Erythroblast (primary cell): ENCODE data around the gene ACOX1.

Experiments
- DNase-seq, 2 experiments: peaks; one replicate each; lab custom pipeline; 2025; lab: John Stamatoyannopoulos, UW
- GATA1 ChIP-seq: IDR thresholded peaks from 2 replicates; pipeline ENCODE4 v1.6.1; 2011; ENCODE audit warnings: low read depth, mild to moderate bottlenecking, control low read depth, low read length, moderate library complexity
- POLR2A ChIP-seq: IDR thresholded peaks from 2 replicates; pipeline ENCODE4 v1.6.1; 2011; ENCODE audit warnings: mild to moderate bottlenecking, low read length

The ACOX1 gene

GRCh38 chr17:76014925-76015261 is 35.9 kb upstream of the ACOX1 start:
- no peak for TF ChIP-seq GATA1
- TF ChIP-seq POLR2A: no peak
- DNase-seq: no peak

DNA sequence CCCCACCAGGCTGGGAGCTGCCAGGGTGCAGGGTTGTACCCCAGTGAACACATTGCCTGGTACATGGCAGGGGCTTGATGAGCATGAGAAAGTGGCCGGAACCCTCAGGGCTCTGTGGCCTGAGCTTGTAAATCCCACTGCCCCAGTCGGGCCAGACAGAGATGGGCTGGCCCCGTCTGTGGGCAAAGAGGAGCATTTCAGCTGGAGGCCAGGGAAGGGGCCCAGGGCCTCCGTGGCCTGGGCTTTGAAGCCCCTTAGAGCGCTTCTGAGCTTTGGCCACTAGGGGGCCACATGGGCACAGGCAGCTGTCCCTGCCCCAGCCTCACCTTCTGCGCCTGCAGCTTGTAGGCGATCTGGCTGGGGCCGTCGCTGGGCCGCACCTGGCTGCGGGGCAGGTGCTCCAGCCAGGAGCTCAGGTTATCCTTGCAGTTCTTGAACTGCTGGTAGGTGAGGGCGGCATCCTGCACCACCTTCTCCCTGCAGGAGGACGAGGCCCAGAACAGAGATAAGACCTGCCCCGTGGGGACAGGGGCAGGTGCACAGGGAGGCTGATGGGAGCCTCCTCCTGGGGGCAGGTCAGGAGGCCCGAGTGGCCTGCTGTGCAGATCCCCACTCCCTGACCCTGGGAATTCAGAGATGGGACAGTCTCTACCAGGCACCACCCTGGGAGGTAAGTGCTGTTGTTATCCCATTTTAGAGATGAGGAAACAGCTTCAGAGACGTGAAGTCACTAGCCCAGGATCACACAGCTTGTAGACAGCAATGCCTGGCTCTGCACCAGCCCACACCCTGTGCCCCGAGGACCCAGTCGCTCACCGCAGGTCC is 35.3 kb upstream of the ACOX1 start:
- TF ChIP-seq POLR2A (no peak), GATA1 (no peak)
- peak; percentile 78 to 88 for DNase-seq

- no peak for TF ChIP-seq GATA1
- TF ChIP-seq POLR2A: no peak
- no peak for DNase-seq
Measured at GRCh38 chr17:76013377-76013932, 34.5 kb upstream of the ACOX1 start.

DNA sequence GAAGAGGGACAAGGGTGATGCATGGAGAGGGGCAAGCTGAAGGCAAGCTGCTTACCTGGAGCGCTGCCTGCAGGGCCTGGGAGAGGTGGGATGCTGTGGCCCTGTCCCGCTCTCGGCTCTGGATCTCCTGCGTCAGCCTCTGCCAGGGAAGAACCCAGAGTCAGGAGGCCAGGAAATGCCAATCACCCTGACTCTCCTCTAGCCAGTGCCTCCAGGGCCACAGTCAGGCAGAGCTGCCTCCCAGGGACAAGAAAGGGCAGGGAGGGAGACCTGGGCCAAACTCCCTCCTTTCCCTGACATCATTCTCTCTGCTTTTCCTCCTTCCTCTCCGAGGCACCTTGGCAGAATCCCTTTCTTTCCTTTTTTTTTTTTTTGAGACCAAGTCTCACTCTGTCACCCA is 33.0 kb upstream of the ACOX1 start:
- no peak for DNase-seq
- TF ChIP-seq POLR2A (no peak), GATA1 (no peak)

DNA sequence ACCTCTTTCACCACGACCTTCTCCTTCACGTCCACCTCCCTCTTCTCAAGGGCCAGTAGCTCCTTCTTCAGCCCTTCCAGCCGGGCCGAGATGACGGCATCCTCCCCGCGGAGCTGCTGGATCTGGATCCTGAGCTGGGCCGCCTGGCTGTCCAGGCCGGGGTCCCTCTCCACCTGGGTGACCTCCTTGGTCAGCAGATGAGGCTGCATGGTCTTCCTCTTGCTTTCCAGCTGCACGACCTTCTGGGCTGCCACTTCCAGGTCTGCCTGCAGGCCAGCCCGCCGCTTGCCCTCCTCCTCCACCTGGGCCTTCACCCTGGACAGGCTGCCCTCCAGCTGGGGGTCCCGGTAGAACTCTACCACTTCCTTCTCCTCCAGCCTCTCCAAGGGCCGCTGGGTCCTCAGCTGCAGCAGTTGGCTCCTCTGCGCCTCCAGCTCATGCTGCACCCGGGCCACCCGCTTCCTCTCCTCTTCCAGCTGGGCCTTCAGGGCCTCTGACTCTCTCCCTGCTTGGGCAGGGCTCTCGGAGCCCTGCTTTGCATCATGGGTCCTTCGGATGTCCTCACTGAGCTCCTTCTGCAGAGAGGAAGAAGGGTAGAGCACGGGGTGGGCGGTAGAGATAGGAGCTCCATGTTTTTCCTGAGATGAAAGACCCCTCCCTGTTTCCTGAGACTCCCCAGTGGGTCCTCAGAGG is 31.1 kb upstream of the ACOX1 start:
- TF ChIP-seq GATA1 (no peak), POLR2A (no peak)
- no peak for DNase-seq

DNA sequence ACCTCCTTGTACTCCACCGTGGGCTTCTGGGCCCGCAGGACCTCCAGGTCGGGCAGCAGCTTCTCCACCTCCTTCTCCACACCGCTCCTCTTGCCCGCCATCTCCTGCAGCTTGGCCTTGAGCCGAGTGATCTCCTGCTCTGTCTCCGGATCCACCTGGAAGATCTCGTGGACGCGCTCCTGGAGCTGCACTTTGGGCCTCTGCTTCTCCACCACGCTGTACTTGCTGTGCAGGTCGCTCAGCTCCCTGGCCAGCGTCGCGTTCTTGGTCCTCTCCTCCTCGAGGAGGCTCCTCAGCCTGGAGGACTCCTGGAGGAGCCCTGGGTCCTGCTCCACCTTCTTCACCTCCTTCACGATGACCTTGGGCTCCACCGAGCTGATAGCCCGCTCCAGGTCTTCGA is 30.5 kb upstream of the ACOX1 start:
- DNase-seq: no peak
- no peak for TF ChIP-seq GATA1
- no peak for TF ChIP-seq POLR2A

DNA sequence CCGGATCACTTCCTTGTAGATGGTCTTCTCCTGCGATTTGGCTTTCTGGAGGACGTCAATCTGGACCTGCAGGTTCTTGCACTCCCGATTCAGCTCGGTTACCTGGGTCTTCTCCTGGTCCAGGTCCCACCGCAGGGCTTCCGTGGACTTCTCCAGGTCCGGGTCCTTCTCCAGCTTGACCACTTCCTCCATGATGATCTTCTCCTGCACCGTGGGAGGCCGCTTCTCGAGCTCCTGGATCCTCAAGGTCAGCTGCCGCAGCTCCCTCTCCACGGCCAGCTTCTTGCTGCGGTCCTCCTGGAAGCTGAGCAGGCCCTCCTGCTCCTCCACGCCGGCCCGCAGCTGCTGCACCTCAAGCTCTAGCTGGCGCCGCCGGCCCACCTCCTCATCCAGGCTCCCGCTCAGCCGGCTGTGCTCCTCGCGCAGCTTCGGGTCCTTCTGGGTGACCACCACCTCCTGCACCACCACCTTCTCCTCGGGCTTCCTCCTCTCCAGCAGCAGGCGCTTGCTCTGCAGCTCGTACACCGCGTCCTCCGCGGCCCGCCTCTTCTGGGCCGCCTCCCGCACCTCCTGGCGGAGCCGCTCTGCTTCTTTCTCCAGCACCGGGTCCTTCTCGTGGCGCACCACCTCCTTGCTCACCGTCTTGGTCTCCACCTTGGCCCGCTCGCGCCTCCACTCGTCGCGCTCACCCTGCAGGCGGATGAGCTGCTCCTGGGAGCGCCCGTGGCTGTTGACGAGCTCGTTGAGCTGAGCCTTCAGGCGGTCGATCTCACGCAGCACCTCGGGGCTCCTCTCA is 29.9 kb upstream of the ACOX1 start:
- DNase-seq: no peak
- TF ChIP-seq POLR2A (no peak), GATA1 (no peak)

DNA sequence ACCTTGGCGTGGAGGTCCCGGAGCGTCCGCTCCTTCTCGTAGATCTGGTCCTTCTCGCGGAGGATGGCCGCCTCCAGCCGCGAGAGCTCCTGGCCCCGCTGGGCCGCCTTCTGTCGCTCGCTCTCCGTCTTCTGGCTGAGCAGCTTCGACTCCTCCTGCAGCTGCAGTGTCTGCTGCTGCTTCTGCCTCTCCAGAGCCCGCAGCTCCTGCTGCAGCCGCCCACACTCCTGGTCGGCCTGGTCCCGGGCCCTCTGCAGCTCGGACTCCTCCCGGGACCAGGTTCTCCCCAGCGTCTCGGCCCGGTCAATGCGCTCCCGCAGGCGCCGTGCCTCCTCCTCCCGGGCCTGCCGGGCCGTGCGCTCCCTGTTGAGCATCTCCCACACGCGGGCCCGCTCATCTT is 29.2 kb upstream of the ACOX1 start:
- DNase-seq: no peak
- TF ChIP-seq POLR2A (no peak), GATA1 (no peak)

DNA sequence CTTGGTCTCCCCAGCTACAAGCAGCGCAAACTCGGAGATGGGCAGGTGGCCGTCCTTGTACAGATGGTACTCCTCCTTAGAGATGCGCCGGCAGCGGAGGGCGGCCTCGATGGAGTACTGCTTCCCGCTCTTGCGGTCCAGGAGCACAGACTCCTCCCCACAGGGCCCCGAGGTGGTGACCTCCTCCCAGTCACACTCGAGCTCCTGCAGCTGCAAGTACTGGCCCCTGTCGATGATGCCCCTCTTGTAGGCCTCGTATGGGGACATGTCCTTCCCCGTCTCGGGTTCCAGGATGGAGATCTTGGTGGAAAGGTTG is 28.8 kb upstream of the ACOX1 start:
- DNase-seq: no peak
- TF ChIP-seq GATA1 (no peak), POLR2A (no peak)

GRCh38 chr17:76007131-76007849 is 28.3 kb upstream of the ACOX1 start:
- no peak for TF ChIP-seq GATA1
- TF ChIP-seq POLR2A: no peak
- DNase-seq: no peak

DNA sequence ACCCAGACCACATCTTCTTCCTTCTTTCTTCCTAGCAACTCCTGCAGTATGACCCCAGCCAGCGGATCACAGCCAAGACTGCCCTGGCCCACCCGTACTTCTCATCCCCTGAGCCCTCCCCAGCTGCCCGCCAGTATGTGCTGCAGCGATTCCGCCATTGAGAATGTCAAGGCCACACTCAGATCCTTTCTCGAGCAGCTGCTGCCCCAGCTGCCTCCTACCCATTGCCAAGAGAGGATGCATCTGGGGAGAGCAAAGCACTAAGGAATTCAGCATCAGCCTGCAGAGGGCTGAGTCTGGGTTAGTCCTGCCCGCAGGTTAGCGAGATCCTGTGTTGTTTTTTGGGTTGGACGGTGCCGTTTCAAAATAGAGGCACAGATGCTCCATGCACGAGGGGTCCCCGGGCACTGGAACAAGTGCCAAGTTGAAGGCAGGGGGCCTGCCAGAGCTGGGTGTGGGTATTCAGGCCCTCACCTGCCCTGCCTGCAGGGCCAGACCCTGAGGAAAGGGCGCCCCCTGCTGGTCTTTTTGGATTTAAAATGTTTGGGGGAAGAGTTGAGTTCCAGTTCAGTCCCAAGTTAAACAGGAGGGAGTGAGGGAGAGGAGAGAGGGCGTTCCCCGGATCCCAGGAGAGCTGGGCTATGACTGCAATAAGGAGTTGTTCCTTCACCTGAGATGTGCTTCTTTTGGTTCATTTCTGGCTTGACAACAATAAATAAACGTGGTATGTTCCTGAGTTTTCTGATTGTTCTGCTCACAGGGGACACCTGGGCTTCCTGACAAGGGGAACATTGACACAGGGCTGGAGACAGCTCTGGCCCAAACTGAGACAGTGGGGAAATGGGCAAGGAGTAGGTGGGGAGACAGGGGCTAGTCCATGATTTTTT is 26.5 kb upstream of the ACOX1 start:
- DNase-seq: peak; percentile 70 to 89
- TF ChIP-seq POLR2A (no peak), GATA1 (no peak)

- no peak for TF ChIP-seq POLR2A
- TF ChIP-seq GATA1: no peak
Measured at GRCh38 chr17:76004750-76005262, 25.8 kb upstream of the ACOX1 start.

More at GRCh38 chr17:76004750-76005262, 25.8 kb upstream of the ACOX1 start:
- no peak for DNase-seq
